CD14-positive monocyte (primary cell): Measurements from ENCODE around the gene KIF3A. TPM values are rescaled to one million over a fixed set of nuclear protein-coding genes. Genes with fewer than 3 reads are reported as not detected.
A peak's percentile ranks its signal among the peaks of the same experiment; 100 is the strongest.

ENCODE experiments used
- DNase-seq, 3 donors: peaks; one replicate each; pipeline ENCODE4 v3.0.0-alpha.2; 2011 to 2022
- H2AFZ ChIP-seq: 2 replicates; pipeline ENCODE4 v1.6.0; 2012; ENCODE audit warnings: mild to moderate bottlenecking, low read depth, low read length, inconsistent platforms; ENCODE audit not compliant: insufficient read depth, poor library complexity, severe bottlenecking
- H3K27ac ChIP-seq, 2 donors: 1 replicate in 1 of 2; 2 replicates in 1 of 2; pipeline ENCODE4 v1.5.1; 2012 to 2013; ENCODE audit warnings: low read length in 2 of 2, control low read depth in 1 of 2, inconsistent platforms in 1 of 2, low read depth in 1 of 2, mild to moderate bottlenecking in 1 of 2
- H3K27me3 ChIP-seq, 2 donors: one replicate each; pipeline versions ENCODE4 v1.6.0 to v1.6.1; 2011 to 2013; ENCODE audit warnings: low read length in 2 of 2; ENCODE audit not compliant: control insufficient read depth in 2 of 2, insufficient read depth in 2 of 2
- H3K36me3 ChIP-seq, 2 donors: replicated peaks in 1 of 2; 1 replicate in 1 of 2; 2 replicates in 1 of 2; pipeline versions ENCODE4 v1.5.1 to v1.6.1; 2012 to 2013; ENCODE audit warnings: low read length in 2 of 2, control low read depth in 1 of 2, inconsistent platforms in 1 of 2, mild to moderate bottlenecking in 1 of 2; ENCODE audit not compliant: insufficient read depth in 2 of 2, control insufficient read depth in 1 of 2
- H3K4me1 ChIP-seq, 2 donors: 1 replicate in 1 of 2; 2 replicates in 1 of 2; pipeline versions ENCODE4 v1.5.1 to v1.6.1; 2012 to 2013; ENCODE audit warnings: low read length in 2 of 2, control low read depth in 1 of 2, inconsistent platforms in 1 of 2, mild to moderate bottlenecking in 1 of 2, moderate library complexity in 1 of 2; ENCODE audit not compliant: insufficient read depth in 2 of 2, control insufficient read depth in 1 of 2
- H3K4me2 ChIP-seq: replicated peaks from 2 replicates; pipeline ENCODE3; 2012; ENCODE audit warnings: low read length, moderate library complexity, mild to moderate bottlenecking; ENCODE audit not compliant: poor library complexity, severe bottlenecking; ENCODE audit errors: extremely low read depth
- H3K4me3 ChIP-seq, 3 experiments: fragments of 200-600 bp in 1 of 3; sonication (generic) in 1 of 3; replicated peaks in 1 of 3; 1 replicate in 2 of 3; 2 replicates in 1 of 3; pipeline ENCODE4 v1.5.1; 2011 to 2013; ENCODE audit warnings: low read length in 3 of 3, mild to moderate bottlenecking in 3 of 3, control low read depth in 2 of 3, low read depth in 2 of 3, inconsistent platforms in 1 of 3, moderate library complexity in 1 of 3
- H3K79me2 ChIP-seq: 2 replicates; pipeline ENCODE4 v1.6.0; 2012; ENCODE audit warnings: mild to moderate bottlenecking, control low read depth, inconsistent platforms, low read length, moderate library complexity; ENCODE audit not compliant: insufficient read depth
- H3K9ac ChIP-seq: 2 replicates; pipeline ENCODE4 v1.6.0; 2017; ENCODE audit warnings: low read length, mild to moderate bottlenecking; ENCODE audit not compliant: insufficient read depth, poor library complexity, severe bottlenecking
- H3K9me3 ChIP-seq, 2 donors: replicated peaks in 1 of 2; 1 replicate in 1 of 2; 2 replicates in 1 of 2; pipeline versions ENCODE4 v1.5.1 to v1.6.1; 2012 to 2013; ENCODE audit warnings: low read length in 2 of 2, control low read depth in 1 of 2; ENCODE audit not compliant: control insufficient read depth in 1 of 2, insufficient read depth in 1 of 2
- H4K20me1 ChIP-seq: 2 replicates; pipeline ENCODE4 v1.6.0; 2012; ENCODE audit warnings: mild to moderate bottlenecking, low read length, control low read depth, moderate library complexity; ENCODE audit not compliant: insufficient read depth
- H3K27ac Mint-ChIP-seq, 7 donors: one replicate each; pipeline ENCODE4 v1.8.0; 2020; ENCODE audit warnings: mild to moderate bottlenecking in 7 of 7, mixed read lengths in 7 of 7, moderate library complexity in 6 of 7, inconsistent platforms in 2 of 7
- H3K27me3 Mint-ChIP-seq, 3 donors: one replicate each; pipeline ENCODE4 v1.8.0; 2021 to 2022; ENCODE audit warnings: low read depth in 3 of 3, mild to moderate bottlenecking in 3 of 3, mixed read lengths in 3 of 3, moderate library complexity in 3 of 3, inconsistent platforms in 1 of 3
- H3K36me3 Mint-ChIP-seq, 2 donors: one replicate each; pipeline ENCODE4 v1.8.0; 2020; ENCODE audit warnings: mixed read lengths in 2 of 2, inconsistent platforms in 1 of 2, mild to moderate bottlenecking in 1 of 2
- H3K4me1 Mint-ChIP-seq: one replicate; pipeline ENCODE4 v1.8.0; 2020; ENCODE audit warnings: mild to moderate bottlenecking, mixed read lengths
- H3K4me3 Mint-ChIP-seq, 2 donors: one replicate each; pipeline ENCODE4 v1.8.0; 2020; ENCODE audit warnings: mild to moderate bottlenecking in 2 of 2, mixed read lengths in 2 of 2, moderate library complexity in 1 of 2
- H3K9me3 Mint-ChIP-seq, 7 donors: one replicate each; pipeline ENCODE4 v1.8.0; 2020 to 2022; ENCODE audit warnings: mixed read lengths in 7 of 7, mild to moderate bottlenecking in 6 of 7, moderate library complexity in 6 of 7, inconsistent platforms in 2 of 7
- WGBS: methylation state at CpG from one replicate; pipeline ENCODE4 v1.1.5; 2013; ENCODE audit warnings: missing lambda C conversion rate; ENCODE audit not compliant: insufficient coverage; 5-methylcytosine and 5-hydroxymethylcytosine counted together
- intact Hi-C, 2 donors: fragments of 100-400 bp; cut with micrococcal nuclease; formaldehyde crosslinking; loops; one replicate each; pipeline versions ENCODE4 v1.15.0 to v1.15.1; 2023
- polyA plus RNA-seq, 3 donors: library from polyadenylated mRNA; depleted of rRNA in 1 of 3; unstranded in 2 of 3; stranded (reverse) in 1 of 3; fragments of 300-500 nt in 2 of 3; fragments of >200 nt in 1 of 3; fragmentation: Illumina TruSeq in 2 of 3; gene quantifications; 1 replicate in 2 of 3; 2 replicates in 1 of 3; pipeline ENCODE4 v1.2.3, GENCODE V29; 2012 to 2021
- TF ChIP-seq, protein P1 (sequence below): fragments of 200-600 bp; IDR thresholded peaks from one replicate; pipeline ENCODE4 v1.8.0; 2022; ENCODE audit warnings: antibody characterized with exemption, mild to moderate bottlenecking

KIF3A gene
- polyA plus RNA-seq, 3 donors: 0.68 to 1.3 (median 1.2) TPM

DNA sequence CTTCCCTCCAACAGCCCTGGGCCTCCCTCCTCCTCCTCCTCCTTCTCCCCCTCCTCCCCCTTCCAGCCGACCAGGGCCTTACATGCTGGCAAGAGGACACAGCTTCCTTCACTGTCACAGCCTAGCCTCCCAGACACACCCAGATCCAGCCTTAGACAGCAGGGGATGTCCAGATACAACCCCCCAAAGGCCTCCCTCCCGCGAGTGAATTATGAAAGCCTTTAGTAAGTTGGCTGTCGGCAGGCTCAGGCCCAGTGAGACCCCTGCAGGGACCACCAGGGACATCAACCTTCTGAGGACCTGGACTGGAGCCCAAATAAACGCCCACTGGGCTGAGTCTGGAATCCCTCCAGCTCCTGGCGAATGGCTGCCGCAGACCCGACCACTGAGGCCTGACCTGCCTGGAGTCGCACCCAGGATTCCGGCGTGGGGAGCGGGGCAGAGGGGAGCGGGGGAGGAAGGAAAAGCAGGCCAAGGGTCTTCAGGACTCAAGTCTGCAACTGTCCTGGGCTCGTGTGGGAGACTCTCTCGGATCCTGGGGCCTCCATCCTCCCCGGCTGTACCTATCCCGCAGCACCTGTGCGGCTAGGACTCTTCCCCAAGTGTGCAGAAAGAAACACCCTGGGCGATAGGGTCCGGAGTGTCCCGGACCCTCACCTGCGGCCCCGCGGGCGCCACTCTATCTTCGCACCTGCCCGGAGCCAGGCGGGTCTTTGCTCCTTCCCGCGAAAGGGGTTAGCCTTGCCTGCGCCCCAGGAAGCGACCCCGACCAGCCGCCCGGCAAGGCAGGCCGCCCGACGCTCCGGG is 39.0 kb upstream of the KIF3A start:
- Histone ChIP-seq H3K4me1 (peaks cover 15 to 17% of the 10 kb centered on the region in 2 donors), H3K27me3 (peaks cover 46 to 69% of the 10 kb centered on the region in 2 donors), H3K9me3 (peaks cover 3 to 9% of the 10 kb centered on the region in 2 donors), H4K20me1 (no peaks in the 10 kb centered on the region), H3K36me3 (no peaks in the 10 kb centered on the region), H3K4me3 (peak overlapping the region; percentile 31 to 76 (median 46)), H3K27ac (no peak overlapping the region), H2AFZ (peak overlapping the region; percentile 88), H3K4me2 (peak overlapping the region; percentile 80), H3K9ac (peak overlapping the region; percentile 59), H3K79me2 (no peaks in the 10 kb centered on the region)
- Mint-ChIP-seq H3K4me3 (peak overlapping the region; percentile 58 to 81), H3K9me3 (peaks cover 0 to 11% (median 1%) of the 10 kb centered on the region in 7 donors), H3K4me1 (peaks cover 21% of the 10 kb centered on the region), H3K27me3 (peaks cover 58 to 80% (median 60%) of the 10 kb centered on the region in 3 donors), H3K27ac (no peak overlapping the region), H3K36me3 (peaks cover 3 to 4% of the 10 kb centered on the region in 2 donors)
- TF ChIP-seq, protein P1, sequence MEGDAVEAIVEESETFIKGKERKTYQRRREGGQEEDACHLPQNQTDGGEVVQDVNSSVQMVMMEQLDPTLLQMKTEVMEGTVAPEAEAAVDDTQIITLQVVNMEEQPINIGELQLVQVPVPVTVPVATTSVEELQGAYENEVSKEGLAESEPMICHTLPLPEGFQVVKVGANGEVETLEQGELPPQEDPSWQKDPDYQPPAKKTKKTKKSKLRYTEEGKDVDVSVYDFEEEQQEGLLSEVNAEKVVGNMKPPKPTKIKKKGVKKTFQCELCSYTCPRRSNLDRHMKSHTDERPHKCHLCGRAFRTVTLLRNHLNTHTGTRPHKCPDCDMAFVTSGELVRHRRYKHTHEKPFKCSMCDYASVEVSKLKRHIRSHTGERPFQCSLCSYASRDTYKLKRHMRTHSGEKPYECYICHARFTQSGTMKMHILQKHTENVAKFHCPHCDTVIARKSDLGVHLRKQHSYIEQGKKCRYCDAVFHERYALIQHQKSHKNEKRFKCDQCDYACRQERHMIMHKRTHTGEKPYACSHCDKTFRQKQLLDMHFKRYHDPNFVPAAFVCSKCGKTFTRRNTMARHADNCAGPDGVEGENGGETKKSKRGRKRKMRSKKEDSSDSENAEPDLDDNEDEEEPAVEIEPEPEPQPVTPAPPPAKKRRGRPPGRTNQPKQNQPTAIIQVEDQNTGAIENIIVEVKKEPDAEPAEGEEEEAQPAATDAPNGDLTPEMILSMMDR: no peak
- intact Hi-C loops: no loop called here
- WGBS: 10% methylated on average over 38 of the region's 39 CpGs
- DNase-seq: no peak

DNA sequence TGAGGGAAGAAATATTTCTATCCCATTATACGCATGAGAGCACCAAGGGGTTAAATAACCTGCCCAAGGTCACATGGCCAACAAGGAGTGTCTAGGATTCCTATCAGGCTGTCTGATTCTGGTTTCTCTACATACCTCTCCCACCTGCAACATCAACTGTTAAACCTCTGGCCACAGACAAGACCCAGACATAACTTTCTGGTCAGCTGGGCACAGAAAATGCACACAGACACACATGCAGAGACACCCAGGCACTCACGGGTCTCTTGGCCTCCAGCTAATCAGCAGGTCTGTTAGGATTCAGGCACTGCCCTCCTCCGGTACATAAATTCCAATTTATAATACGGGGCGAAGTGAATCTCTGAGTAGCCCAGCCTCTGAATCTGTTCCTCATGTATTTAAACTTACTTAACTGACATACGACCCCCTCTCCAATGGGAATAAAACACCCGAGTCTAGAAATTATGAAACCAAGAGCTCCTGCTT is 38.2 kb upstream of the KIF3A start:
- TF ChIP-seq, protein P1: no peak
- Histone ChIP-seq H3K4me2 (no peak overlapping the region), H3K27me3 (peaks cover 38 to 61% of the 10 kb centered on the region in 2 donors), H3K9me3 (peaks cover 3 to 9% of the 10 kb centered on the region in 2 donors), H4K20me1 (no peaks in the 10 kb centered on the region), H3K36me3 (no peaks in the 10 kb centered on the region), H3K27ac (no peak overlapping the region), H3K79me2 (no peaks in the 10 kb centered on the region), H3K9ac (no peak overlapping the region), H3K4me3 (no peak overlapping the region), H2AFZ (no peak overlapping the region), H3K4me1 (peaks cover 15 to 17% of the 10 kb centered on the region in 2 donors)
- Mint-ChIP-seq H3K36me3 (peaks cover 3 to 4% of the 10 kb centered on the region in 2 donors), H3K4me3 (peak overlapping the region; percentile 42 to 58), H3K4me1 (peaks cover 21% of the 10 kb centered on the region), H3K9me3 (peaks cover 0 to 11% (median 1%) of the 10 kb centered on the region in 7 donors), H3K27me3 (peaks cover 57 to 72% (median 58%) of the 10 kb centered on the region in 3 donors), H3K27ac (no peak overlapping the region)
- intact Hi-C loops: no loop called here
- WGBS: 91% methylated on average over 4 of the region's 7 CpGs
- no peak for DNase-seq
